Right lobe of liver (tissue), 4 donors: ENCODE measurements around the gene PRPF6.

Experiments
- CTCF ChIP-seq, 4 donors: fragments of 200-600 bp in 3 of 4; fragments of 450-650 bp in 1 of 4; IDR thresholded peaks; one replicate each; pipeline versions ENCODE4 v1.5.1 to v1.8.0; 2016 to 2022; ENCODE audit warnings: antibody characterized with exemption in 4 of 4, mild to moderate bottlenecking in 2 of 4
- POLR2A ChIP-seq: fragments of 450-650 bp; IDR thresholded peaks from one replicate; pipeline ENCODE4 v1.6.1; 2017; ENCODE audit warnings: antibody characterized with exemption, mild to moderate bottlenecking
- donor health status: DM: no; HTN: no; CAD: no.
- donor health status: DM: no; HTN: no; CAD: no.
- donor health status: DM: no; HTN: yes; CAD: no.

DNA sequence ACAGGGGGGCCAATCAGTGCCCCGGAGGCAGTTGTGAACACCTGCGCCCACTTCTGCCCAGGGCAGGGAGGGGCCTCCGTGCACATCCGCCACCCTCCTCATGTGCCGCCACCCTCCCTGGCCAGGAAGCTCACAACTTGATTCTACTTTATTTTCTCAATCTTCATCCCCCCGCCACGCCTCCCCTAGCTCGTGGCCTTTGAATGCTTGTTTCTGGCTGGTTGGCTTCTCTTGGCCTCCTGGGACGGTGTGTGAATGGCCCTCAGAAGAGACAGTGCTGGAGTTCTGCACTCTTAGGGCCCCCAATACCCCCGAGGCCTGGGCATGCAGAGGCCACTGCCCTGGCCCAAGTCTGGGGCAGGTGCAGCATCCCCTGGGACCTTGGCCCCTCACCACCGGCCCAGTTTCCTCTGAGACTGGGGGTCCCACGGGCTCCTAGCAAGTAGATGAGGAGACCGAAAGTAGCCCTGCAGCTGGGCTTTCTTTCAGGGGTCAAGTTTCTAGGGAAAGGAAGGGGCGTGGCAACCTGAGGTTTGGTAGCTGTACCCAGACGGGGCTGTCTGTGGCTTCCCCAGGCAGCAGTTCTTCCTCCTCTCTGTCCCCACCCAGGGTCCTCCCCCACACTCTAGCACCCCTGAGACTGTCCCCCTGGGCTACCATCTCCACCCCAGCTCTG is 97.1 kb downstream of the PRPF6 start:
- TF ChIP-seq POLR2A: no peak
- no peak for TF ChIP-seq CTCF (IDR thresholded peaks at IDR 0.05)
